Central memory CD4-positive, alpha-beta T cell (primary cell): Measurements from ENCODE around the gene SRGAP3.
"Not testable (repeated sequence)": the region's sequence is repeated elsewhere in the genome, so short reads cannot be mapped to it uniquely, and the experiment has no call there.

Experiments used
- DNase-seq: peaks from one replicate; pipeline ENCODE4 v3.0.0; 2022

The SRGAP3 gene

GRCh38 chr3:9110316-9110715 is 139.1 kb downstream of the SRGAP3 start:
- no peak for DNase-seq

- no peak for DNase-seq
Observed at GRCh38 chr3:9109568-9109914, 139.9 kb downstream of the SRGAP3 start.

- no peak for DNase-seq
Observed at GRCh38 chr3:9108876-9109567, 140.4 kb downstream of the SRGAP3 start.

GRCh38 chr3:9107738-9108137 is 141.7 kb downstream of the SRGAP3 start:
- DNase-seq = no peak

GRCh38 chr3:9105421-9105820 is 144.0 kb downstream of the SRGAP3 start:
- DNase-seq = no peak

- no peak for DNase-seq
Observed at GRCh38 chr3:9104121-9104520, 145.3 kb downstream of the SRGAP3 start.

- DNase-seq = no peak
Observed at GRCh38 chr3:9102240-9102981, 147.0 kb downstream of the SRGAP3 start.

GRCh38 chr3:9101286-9101685 is 148.2 kb downstream of the SRGAP3 start:
- DNase-seq = no peak

GRCh38 chr3:9100513-9100894 is 148.9 kb downstream of the SRGAP3 start:
- no peak for DNase-seq

GRCh38 chr3:9099702-9100512 is 149.5 kb downstream of the SRGAP3 start:
- no peak for DNase-seq

GRCh38 chr3:9098716-9099675 is 150.4 kb downstream of the SRGAP3 start:
- no peak for DNase-seq

- DNase-seq = no peak
Observed at GRCh38 chr3:9097495-9097894, 152.0 kb downstream of the SRGAP3 start.

GRCh38 chr3:9091486-9092235 is 157.8 kb downstream of the SRGAP3 start:
- DNase-seq = no peak

- no peak for DNase-seq
Observed at GRCh38 chr3:9088441-9089353, 160.7 kb downstream of the SRGAP3 start.

GRCh38 chr3:9087831-9088413 is 161.5 kb downstream of the SRGAP3 start:
- DNase-seq = no peak

- not testable (repeated sequence) for DNase-seq
Observed at GRCh38 chr3:9085428-9085827, 164.0 kb downstream of the SRGAP3 start.

- DNase-seq = no peak
Observed at GRCh38 chr3:9081184-9081818, 168.1 kb downstream of the SRGAP3 start.

GRCh38 chr3:9080163-9080562 is 169.3 kb downstream of the SRGAP3 start:
- no peak for DNase-seq

- no peak for DNase-seq
Observed at GRCh38 chr3:9079676-9080075, 169.8 kb downstream of the SRGAP3 start.
